HG03469 (cell line): ENCODE data around the gene FNDC3B.

Source experiments
- ATAC-seq: cut with Tn5 transposase; IDR thresholded peaks from one replicate; pipeline ENCODE4 v1.9.1; 2021; ENCODE audit warnings: mild to moderate bottlenecking, moderate library complexity, moderate number of reproducible peaks; ENCODE audit not compliant: unreplicated experiment

Gene FNDC3B

DNA sequence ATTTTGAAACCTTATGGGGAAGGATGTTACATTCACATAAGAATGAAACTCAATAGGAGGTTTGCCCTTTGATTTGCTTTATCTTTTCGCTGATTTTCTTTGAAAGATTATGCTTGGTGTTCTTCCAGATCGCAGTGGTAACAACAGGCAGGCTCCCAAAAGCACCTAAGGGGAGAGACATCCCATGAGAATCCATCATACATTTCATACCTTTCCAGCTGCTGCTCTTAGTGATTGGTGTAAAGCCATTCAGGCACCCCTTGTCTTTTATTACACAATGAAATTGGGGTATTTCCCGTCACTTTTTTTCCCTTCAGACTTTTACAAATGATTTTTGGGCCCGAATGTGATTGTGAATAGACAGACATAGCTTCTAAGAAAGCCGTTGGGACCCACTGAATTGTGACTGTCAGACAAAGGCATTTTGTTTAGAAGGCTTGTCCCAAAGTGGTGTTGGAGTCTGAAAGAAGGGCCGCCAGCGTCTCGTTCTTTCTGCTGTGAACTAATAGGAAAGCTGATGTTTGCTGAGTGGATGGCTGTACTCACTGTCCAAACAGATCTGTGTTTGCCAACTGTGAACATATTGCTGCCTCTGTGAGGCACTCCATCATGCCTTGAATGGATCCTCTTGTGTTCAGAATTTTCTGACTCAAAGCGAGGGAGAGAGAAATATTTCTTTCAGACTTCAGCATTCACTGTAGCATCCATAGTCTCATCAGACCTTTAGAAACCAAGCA, 164.3 kb downstream of the FNDC3B start:
- ATAC-seq: no peak

DNA sequence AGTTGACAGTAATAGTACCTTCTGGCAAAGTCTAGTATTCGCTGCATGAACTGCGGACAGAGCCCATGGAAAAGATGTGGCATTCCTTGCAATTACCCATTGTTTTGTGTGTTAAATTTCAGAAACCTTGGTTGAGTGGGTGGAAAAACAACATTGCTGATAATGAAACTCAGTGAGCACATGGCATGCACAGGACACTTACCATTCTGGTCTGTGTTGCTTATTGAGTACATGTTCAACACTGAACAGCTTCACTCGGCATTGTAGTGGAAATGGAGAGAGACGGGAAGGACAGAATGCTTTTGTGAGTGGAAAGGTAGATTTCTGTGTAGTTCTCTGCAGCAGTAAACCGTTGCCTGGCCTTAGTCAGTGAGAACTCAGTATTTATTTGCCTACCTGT, 165.3 kb downstream of the FNDC3B start:
- ATAC-seq: no peak

DNA sequence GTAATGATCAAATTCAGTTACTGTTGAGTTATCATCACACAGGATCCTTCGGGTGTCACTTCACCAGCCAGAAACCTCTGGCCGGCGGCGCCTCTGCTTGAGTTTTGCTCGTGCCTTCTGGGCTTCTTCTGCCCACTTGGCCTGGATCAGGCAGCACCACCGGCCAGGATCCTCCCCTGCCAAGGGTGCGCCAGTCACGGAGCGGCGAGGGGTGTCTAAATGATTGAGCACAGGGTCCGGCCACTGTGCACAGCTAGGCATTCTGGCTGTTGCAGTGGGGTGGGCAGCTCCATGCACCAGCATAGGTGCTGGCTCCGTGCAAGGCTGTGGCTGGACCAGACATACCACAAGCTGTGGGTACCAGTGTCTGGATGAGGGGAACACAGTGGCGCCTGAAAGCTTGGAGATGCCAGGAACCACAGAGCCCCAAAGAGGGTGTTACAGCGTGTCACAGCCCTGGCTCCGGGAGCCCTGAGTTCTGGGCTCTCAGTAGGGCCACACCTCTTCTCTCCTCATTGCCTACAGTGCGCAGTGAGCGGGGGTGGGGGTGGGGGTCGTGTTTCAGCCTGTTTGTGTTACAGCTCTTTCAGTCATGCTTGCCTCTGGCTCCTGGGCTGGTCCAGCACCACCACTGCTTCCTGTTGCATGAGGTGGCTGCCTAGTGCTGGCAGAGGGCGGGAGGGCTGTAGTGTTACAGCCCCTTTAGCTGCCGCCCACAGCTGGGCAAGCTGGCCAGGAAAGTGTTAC, 169.4 kb downstream of the FNDC3B start:
- ATAC-seq: no peak

DNA sequence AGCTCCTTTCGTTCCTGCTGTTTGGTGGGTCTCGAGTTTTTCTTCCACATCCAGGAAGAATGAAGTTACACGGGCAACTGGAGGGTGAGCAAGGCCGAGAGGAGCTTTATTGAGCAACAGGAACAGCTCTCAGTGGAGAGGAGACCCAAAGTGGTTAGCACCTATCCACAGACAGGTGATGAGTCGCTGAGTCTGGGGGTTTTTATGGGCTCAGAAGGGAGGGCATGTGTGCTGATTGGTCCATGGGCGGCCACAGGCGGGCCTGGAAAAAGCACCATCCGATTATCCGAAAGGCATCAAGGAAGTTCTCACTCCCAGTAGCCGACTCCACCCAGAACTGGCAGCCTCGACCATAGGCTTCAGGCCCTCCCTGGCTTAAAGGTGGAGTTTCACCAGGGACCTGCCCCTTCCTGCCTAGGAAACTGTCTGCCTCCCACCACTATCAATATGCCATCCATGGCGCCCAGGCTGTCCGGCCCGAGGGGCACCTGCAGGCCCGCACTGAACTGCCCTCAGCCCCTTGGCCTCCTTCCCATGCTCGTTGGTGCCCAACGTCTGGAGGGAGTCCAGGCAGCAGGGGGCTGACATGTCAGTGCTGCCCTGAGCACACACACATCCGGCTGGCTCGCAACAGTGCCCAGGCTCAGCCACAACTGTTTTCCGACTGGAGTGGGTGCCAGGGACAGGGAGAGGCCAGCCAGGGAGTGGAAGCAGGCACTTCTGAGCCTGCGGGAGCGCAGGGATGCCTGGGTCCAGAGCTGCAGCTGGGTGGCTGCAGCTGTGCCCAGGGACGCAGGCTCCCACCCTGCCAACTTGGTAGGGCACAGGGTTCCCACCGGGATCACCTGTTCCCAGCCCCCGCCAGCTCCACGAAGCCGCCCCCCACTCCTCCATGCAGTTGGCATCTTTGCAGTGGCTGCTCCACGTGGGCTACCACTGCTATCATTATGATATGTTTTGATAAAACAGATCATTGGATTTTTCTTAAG, 170.2 kb downstream of the FNDC3B start:
- no peak for ATAC-seq

DNA sequence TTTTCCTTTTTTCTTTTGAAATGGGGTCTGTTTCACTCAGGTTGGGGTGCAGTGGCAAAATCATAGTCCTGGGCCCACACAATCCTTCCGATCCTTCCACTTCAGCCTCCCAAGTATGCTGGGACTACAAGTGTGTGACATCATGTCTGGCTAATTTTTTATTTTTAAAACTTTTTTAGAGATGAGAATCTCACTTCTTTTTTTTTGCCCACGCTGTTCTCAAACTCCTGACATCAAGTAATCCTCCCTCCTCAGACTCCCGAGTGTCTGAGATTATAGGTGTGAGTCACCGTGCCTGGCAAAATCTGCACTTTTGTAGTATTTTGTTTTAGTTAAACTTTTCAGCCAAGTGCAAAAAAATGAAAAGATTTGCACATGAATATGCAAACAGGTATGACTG, 171.0 kb downstream of the FNDC3B start:
- no peak for ATAC-seq

- ATAC-seq: no peak
Measured at GRCh38 chr3:172211123-172211522, 171.7 kb downstream of the FNDC3B start.

- no peak for ATAC-seq
Measured at GRCh38 chr3:172213200-172213599, 173.8 kb downstream of the FNDC3B start.

DNA sequence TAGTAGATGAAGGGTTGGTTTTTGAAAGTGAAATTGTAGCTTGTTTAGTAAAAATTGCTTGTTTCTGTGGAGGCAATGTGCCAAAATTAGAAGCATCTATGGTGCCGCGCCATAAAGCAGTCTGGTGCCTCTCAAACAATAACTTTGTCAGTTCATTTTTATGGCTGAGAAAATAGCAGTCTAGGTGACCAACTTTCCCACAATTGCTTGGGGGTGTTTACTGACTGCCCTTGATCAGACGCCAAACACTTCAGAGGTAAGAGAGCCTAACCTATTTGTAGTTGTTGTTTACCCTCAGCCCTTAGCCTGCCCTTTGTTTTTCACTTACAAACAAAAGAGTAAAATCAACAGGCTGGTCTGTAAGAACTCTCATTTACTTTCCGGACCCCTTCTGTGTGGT, 174.5 kb downstream of the FNDC3B start:
- no peak for ATAC-seq

DNA sequence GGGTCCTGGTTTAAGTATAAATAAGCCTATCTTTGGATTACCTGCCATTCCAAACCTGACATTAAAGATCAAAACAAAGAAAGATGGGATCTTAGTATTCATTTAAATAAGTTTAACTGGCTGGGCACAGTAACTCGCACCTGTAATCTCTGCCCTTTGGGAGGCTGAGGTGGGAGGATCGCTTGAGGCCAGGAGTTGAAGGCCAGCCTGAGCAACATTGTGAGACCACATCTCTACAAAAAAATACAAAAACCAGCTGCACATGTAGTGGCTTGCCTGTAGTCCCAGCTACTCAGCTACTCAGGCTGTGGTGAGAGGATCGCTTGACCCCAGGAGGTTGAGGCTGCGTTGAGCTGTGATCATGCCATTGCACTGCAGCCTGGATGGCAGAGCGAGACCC, 176.9 kb downstream of the FNDC3B start:
- no peak for ATAC-seq

GRCh38 chr3:172216911-172217310, 177.5 kb downstream of the FNDC3B start:
- ATAC-seq: no peak

- no peak for ATAC-seq
Measured at GRCh38 chr3:172217877-172218276, 178.5 kb downstream of the FNDC3B start.

DNA sequence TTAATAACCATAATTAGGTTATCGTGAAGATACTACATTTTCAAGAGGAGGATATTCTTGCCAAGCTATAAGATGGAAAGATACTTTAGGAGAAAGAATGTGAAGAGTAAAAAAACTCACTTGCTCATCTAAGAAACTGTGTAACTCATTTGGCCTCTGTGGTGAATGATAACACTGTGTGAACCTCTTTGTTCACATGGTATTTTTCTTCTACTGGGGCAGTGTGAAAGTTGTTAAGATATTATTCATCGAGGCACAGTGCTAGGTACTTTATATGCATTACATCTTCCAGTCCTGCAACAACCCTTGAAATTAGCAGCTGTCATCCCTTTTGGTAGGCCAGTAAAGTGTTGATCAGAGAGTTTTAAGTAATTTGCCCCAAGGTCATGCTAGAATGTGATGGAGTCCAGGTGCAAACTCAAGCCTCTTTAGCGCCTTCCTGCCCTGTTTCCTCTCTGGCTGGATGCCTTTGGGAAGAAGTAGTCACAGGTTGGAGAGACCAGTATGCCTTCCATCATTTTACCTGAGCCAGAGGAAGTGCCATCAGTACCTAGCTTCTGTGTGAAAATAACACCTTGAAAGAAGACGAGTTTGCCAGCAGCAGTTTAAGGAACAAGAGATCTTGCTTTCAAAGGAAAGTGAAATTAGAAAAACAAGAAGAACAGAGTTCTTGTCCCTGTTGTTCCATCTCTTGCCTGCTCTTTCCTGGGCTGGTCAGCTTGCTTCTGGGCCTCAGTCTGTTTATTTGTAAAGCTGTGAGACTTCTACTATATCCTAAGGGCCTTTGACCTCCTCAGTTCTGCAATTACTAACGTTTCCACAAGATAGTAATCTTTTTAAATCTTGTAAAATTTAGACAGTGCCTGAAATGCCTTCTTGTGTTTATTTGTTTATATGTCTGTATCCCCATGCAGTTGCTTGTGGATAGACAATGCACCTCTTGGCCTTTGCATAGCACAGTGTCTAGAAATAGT, 179.3 kb downstream of the FNDC3B start:
- ATAC-seq: no peak

GRCh38 chr3:172219750-172220149, 180.4 kb downstream of the FNDC3B start:
- ATAC-seq: no peak

GRCh38 chr3:172221547-172221946, 182.2 kb downstream of the FNDC3B start:
- no peak for ATAC-seq

DNA sequence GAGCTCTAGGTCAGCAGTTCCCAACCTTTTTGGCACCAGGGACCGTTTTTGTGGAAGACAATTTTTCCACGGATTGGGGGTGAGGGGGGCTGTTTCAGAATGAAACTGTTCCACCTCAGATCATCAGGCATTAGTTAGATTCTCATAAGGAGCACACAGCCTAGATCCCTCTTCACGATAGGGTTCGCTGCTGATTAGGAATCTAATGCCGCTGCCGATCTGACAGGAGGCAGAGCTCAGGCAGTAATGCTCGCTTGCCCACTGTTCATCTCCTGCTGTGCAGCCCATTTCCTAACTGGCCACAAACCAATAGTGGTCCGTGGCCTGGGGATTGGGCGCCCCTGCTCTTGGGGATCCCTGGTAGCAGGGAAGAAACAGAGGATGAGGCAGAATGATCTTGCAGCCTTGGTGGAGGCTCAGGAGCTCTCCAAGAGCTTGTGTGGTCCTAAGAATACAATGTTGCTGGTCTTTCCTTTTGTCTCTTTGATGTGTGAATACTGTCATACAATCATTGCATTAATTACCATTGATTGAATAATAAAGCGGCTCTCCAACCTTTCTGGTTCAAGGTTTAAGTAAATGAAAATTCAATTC, 183.2 kb downstream of the FNDC3B start:
- ATAC-seq: no peak

GRCh38 chr3:172223870-172224269, 184.5 kb downstream of the FNDC3B start:
- ATAC-seq: no peak

- no peak for ATAC-seq
Measured at GRCh38 chr3:172224560-172225214, 185.3 kb downstream of the FNDC3B start.

DNA sequence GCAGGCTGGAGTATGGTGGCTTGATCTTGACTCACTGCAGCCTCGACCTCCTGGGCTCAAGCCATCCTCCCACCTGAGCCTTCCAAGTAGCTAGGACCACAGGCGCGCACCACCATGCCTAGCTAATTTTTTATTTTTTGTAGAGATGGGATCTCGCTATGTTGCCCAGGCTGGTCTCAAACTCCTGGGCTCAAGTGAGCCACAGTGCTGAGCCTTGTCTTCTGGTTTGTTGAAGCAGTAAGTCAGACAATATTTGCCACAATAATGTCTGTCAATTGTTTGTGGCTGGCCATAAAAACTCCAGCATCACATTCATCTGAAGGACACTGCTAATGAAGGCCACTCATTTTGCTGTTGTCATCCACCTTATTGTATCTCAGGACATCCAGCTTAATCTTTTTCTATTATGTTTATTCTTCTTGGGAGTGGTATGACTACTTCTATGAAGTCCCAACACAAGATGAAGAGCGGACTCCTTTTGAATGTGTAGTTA, 185.9 kb downstream of the FNDC3B start:
- ATAC-seq: no peak

GRCh38 chr3:172226831-172227230, 187.5 kb downstream of the FNDC3B start:
- no peak for ATAC-seq
